ENCODE measurements around the gene CXCR4.

- TF ChIP-seq, protein P1, sequence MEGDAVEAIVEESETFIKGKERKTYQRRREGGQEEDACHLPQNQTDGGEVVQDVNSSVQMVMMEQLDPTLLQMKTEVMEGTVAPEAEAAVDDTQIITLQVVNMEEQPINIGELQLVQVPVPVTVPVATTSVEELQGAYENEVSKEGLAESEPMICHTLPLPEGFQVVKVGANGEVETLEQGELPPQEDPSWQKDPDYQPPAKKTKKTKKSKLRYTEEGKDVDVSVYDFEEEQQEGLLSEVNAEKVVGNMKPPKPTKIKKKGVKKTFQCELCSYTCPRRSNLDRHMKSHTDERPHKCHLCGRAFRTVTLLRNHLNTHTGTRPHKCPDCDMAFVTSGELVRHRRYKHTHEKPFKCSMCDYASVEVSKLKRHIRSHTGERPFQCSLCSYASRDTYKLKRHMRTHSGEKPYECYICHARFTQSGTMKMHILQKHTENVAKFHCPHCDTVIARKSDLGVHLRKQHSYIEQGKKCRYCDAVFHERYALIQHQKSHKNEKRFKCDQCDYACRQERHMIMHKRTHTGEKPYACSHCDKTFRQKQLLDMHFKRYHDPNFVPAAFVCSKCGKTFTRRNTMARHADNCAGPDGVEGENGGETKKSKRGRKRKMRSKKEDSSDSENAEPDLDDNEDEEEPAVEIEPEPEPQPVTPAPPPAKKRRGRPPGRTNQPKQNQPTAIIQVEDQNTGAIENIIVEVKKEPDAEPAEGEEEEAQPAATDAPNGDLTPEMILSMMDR (IDR thresholded peaks at IDR 0.05), result no peak
- TF ChIP-seq REST (IDR thresholded peaks at IDR 0.05; ENCODE audit: insufficient read depth in 1 of 2, low read depth in 2 of 2, low read length in 1 of 2), result no peak
- no peak for TF ChIP-seq SIN3A (IDR thresholded peaks at IDR 0.05; ENCODE audit: borderline replicate concordance, insufficient read depth, low read depth, low read length)
- no peak for TF ChIP-seq TCF7L2 (IDR thresholded peaks at IDR 0.05; ENCODE audit: low read depth, low read length)
- TF ChIP-seq POLR2AphosphoS5 (IDR thresholded peaks at IDR 0.05; ENCODE audit: low read depth, low read length), result no peak
Observed at GRCh38 chr2:136080114-136080513, 37.8 kb downstream of the CXCR4 start.
